ENCODE data around the gene SLC7A6OS. TPM values are rescaled to one million over a fixed set of nuclear protein-coding genes. Genes with fewer than 3 reads are reported as not detected.

The SLC7A6OS gene
- total RNA-seq, 1 experiment from 2014 or later: 16.4 TPM

DNA sequence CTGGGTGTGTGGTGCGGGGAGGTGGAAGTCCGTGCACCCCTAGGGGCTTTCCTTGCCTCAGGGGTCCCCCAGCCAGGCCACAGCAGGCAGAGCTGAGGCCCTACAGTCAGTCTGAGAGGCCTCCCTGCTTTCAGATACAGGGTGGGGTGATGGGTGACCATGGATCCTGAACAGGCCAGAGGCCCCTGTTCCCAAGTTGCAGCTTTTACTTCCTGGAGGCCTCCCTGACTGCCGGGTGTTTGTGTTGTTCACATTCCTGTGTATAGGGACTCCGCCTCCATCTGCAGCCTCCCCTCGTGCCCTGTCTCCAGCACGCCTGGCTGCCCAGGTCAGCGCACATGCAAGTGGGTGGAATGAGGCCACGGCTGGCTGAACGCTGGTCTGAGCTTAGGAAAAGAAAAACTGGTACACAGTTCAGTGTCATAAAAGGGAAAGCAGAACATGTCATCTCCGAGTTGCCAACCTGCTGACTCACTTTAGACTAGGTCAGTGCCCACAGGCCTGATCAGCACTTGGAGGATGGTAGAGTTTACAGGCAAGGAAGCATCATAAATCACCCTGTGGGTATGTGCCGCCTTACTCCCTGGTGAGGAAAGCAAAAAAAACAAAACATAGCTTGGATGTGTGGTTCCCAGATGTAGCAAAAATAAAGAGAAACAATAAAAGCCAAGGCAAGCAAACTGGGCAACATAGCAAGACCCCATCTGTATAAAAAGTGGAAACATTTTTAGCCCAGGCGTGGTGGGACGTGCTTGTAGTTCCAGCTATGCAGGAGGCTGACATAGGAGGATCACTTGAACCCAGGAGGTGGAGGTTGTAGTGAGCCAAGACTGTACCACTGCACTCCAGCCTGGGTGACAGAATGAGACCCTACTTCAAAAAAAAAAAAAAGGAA lies 52.6 kb downstream of the SLC7A6OS start:
- H2AFZ ChIP-seq (ENCODE audit: low read depth, low read length, poor library complexity, severe bottlenecking): no peak overlapping the region
- H3K4me3 ChIP-seq (replicated peaks in 1 of 2; ENCODE audit: low read depth in 1 of 2, low read length in 2 of 2): no peak overlapping the region
- H3K4me2 ChIP-seq (ENCODE audit: low read length): no peak overlapping the region
- H3K4me1 ChIP-seq (ENCODE audit: control insufficient read depth in 1 of 2, insufficient read depth in 2 of 2, low read length in 2 of 2): peaks cover 1 to 12% of the 10 kb centered on the region in 2 experiments; a peak in 3 of 4 replicates
- no peaks in the 10 kb centered on the region for H3K9me3 ChIP-seq (ENCODE audit: control insufficient read depth in 1 of 2, insufficient read depth in 1 of 2, low read depth in 1 of 2, low read length in 2 of 2)
- no peaks in the 10 kb centered on the region for H3K27me3 ChIP-seq (ENCODE audit: insufficient read depth, low read length)
- H3K27ac ChIP-seq (ENCODE audit: low read depth, low read length): peak overlapping the region; percentile 1; the same call in 1 of the 2 replicates
- DNase-seq (ENCODE audit: low read depth, low spot score) (no peak), ATAC-seq (no peak)
- H3K9me2 ChIP-seq (ENCODE audit: insufficient read depth): no peaks in the 10 kb centered on the region
- H4K20me1 ChIP-seq (ENCODE audit: insufficient read depth): no peaks in the 10 kb centered on the region
- TF ChIP-seq ELF1 (IDR thresholded peaks at IDR 0.05; ENCODE audit: borderline replicate concordance, low read depth) (no peak), ATF3 (IDR thresholded peaks at IDR 0.05) (no peak), POLR2A (IDR thresholded peaks at IDR 0.05; ENCODE audit: borderline replicate concordance, extremely low read depth, insufficient read depth, insufficient read length) (no peak), MAX (IDR thresholded peaks at IDR 0.05) (no peak), RAD21 (IDR thresholded peaks at IDR 0.05; ENCODE audit: low read depth) (no peak), SP1 (IDR thresholded peaks at IDR 0.05; ENCODE audit: low read depth) (no peak), POLR2AphosphoS5 (IDR thresholded peaks at IDR 0.05; ENCODE audit: low read depth, low read length) (no peak), ZNF274 (IDR thresholded peaks at IDR 0.05; ENCODE audit: low read depth, low read length) (no peak)
- POLR2A ChIA-PET: interaction anchor here (0.5 kb wide), 1 partner anchor 21 kb away, joined by 4 read pairs; no protein-coding TSS in a partner anchor
- BruUV-seq (replicated peaks): no TSS peak
- peaks cover 0 to 2% of the 10 kb centered on the region in 2 experiments; a peak in 2 of 4 replicates for H3K36me3 ChIP-seq (ENCODE audit: control insufficient read depth in 1 of 2, insufficient read depth in 2 of 2, low read length in 2 of 2)
- CTCF ChIA-PET: interaction anchor here (0.5 kb wide), 1 partner anchor 365 kb away, joined by 3 read pairs; the partner anchor contains the start of gene PSKH1
- RAD21 ChIA-PET (ENCODE audit: low non-redundant PET in 1 of 2, low total read pairs in 2 of 2, uncharacterized antibody in 2 of 2, unreplicated experiment in 2 of 2): no interaction called here
- H3K9ac ChIP-seq (ENCODE audit: low read length): no peak overlapping the region
- no peaks in the 10 kb centered on the region for H3K79me2 ChIP-seq (ENCODE audit: insufficient read depth, low read length)
- intact Hi-C loops (cut with micrococcal nuclease): no loop called here
